Osteoblast (primary cell): ENCODE results near the gene ZNF697. TPM values are rescaled to one million over a fixed set of nuclear protein-coding genes. Genes with fewer than 3 reads are reported as not detected.

Experiments
- DNase-seq: peaks from one replicate; pipeline ENCODE4 v3.0.0; 2011; ENCODE audit warnings: low spot score, mixed read lengths; ENCODE audit not compliant: insufficient read length; ENCODE audit errors: missing footprints
- H2AFZ ChIP-seq: 2 replicates; pipeline ENCODE4 v1.6.0; 2011; ENCODE audit warnings: mild to moderate bottlenecking, low read length
- H3K27ac ChIP-seq: 2 replicates; pipeline ENCODE4 v1.5.1; 2011; ENCODE audit warnings: mild to moderate bottlenecking, low read depth, low read length, moderate library complexity
- H3K27me3 ChIP-seq: 2 replicates; pipeline ENCODE4 v1.6.0; 2012; ENCODE audit warnings: mild to moderate bottlenecking, control low read depth, inconsistent platforms, low read length, moderate library complexity; ENCODE audit not compliant: insufficient read depth
- H3K36me3 ChIP-seq: 2 replicates; pipeline ENCODE4 v1.5.1; 2011; ENCODE audit warnings: mild to moderate bottlenecking, low read length, control low read depth, moderate library complexity; ENCODE audit not compliant: insufficient read depth
- H3K4me1 ChIP-seq: 2 replicates; pipeline ENCODE4 v1.5.1; 2011; ENCODE audit warnings: mild to moderate bottlenecking, low read length, control low read depth, moderate library complexity; ENCODE audit not compliant: insufficient read depth
- H3K4me2 ChIP-seq: 2 replicates; pipeline ENCODE4 v1.6.0; 2011; ENCODE audit warnings: mild to moderate bottlenecking, low read length; ENCODE audit not compliant: insufficient read depth
- H3K4me3 ChIP-seq: fragments of 200-600 bp; sonication (generic); 3 replicates; pipeline ENCODE4 v1.5.1; 2012; ENCODE audit warnings: mild to moderate bottlenecking, low read length, inconsistent platforms; ENCODE audit not compliant: insufficient read depth
- H3K79me2 ChIP-seq: 2 replicates; pipeline ENCODE4 v1.6.0; 2012; ENCODE audit warnings: mild to moderate bottlenecking, low read length, control low read depth, inconsistent platforms; ENCODE audit not compliant: insufficient read depth
- H3K9me3 ChIP-seq: 2 replicates; pipeline ENCODE4 v1.5.1; 2011; ENCODE audit warnings: low read depth, low read length, control low read depth
- H4K20me1 ChIP-seq: 2 replicates; pipeline ENCODE4 v1.6.0; 2012; ENCODE audit warnings: mild to moderate bottlenecking, low read length, control low read depth; ENCODE audit not compliant: insufficient read depth
- total RNA-seq: library from RNA; depleted of rRNA; stranded (reverse); fragments of >200 nt; gene quantifications from 2 replicates; pipeline ENCODE4 v1.2.3, GENCODE V29; 2012
- TF ChIP-seq, protein P1 (sequence below): IDR thresholded peaks from 2 replicates; pipeline ENCODE4 v1.5.1; 2011; ENCODE audit warnings: mild to moderate bottlenecking, low read depth, low read length, moderate library complexity; ENCODE audit errors: extremely low read depth

ZNF697 gene
- total RNA-seq, 1 donor = 6.5 TPM

DNA sequence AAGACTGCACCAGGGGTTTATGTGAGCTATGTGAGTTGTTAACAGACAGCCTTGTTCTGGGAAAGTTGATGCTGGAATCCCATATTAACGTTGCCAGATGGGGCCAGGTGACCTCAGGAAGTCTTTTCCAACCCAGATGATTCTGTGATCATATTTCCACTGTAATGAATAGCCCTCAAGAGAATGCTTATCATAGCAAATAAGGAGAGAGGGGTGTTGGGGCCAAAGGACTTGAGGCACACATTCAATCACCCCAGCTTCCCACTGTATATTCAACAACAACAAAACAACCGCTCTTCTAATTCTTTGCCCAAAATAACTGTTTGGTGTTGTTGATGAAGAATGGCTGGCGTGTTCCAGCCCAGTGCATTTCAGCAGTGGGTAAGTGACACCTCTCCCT, 14.1 kb downstream of the ZNF697 start:
- Histone ChIP-seq H3K4me3 (no peak overlapping the region), H3K36me3 (peaks cover under 1% of the 10 kb centered on the region), H3K79me2 (peaks cover 96% of the 10 kb centered on the region), H3K9me3 (no peaks in the 10 kb centered on the region), H4K20me1 (peaks cover 44% of the 10 kb centered on the region), H3K27me3 (no peaks in the 10 kb centered on the region), H3K4me2 (no peak overlapping the region), H3K4me1 (peaks cover 39% of the 10 kb centered on the region), H2AFZ (no peak overlapping the region), H3K27ac (no peak overlapping the region)
- TF ChIP-seq, protein P1, sequence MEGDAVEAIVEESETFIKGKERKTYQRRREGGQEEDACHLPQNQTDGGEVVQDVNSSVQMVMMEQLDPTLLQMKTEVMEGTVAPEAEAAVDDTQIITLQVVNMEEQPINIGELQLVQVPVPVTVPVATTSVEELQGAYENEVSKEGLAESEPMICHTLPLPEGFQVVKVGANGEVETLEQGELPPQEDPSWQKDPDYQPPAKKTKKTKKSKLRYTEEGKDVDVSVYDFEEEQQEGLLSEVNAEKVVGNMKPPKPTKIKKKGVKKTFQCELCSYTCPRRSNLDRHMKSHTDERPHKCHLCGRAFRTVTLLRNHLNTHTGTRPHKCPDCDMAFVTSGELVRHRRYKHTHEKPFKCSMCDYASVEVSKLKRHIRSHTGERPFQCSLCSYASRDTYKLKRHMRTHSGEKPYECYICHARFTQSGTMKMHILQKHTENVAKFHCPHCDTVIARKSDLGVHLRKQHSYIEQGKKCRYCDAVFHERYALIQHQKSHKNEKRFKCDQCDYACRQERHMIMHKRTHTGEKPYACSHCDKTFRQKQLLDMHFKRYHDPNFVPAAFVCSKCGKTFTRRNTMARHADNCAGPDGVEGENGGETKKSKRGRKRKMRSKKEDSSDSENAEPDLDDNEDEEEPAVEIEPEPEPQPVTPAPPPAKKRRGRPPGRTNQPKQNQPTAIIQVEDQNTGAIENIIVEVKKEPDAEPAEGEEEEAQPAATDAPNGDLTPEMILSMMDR = no peak
- no peak for DNase-seq

DNA sequence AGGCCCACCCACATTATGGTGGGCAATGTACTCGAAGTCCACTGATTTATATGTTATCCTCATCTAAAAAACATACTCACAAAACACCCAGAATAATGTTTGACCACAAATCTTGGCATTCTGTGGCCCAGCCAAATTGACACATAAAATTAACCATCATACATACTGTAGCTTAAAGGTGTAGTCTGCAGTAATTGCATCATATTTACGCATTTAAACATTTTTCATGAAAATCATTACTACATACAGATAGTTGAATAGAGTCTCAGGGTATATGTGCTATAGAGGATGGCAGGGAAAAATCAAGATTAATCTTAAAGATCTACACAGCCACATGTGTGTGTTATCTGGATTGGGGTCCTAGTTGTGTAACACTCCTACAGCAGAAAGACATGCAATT, 14.5 kb downstream of the ZNF697 start:
- no peaks in the 10 kb centered on the region for H3K9me3 ChIP-seq
- peaks cover 4% of the 10 kb centered on the region for H3K36me3 ChIP-seq
- H2AFZ ChIP-seq = no peak overlapping the region
- no peak for DNase-seq
- peaks cover 39% of the 10 kb centered on the region for H3K4me1 ChIP-seq
- H3K4me2 ChIP-seq = no peak overlapping the region
- TF ChIP-seq, protein P1 = no peak
- no peaks in the 10 kb centered on the region for H3K27me3 ChIP-seq
- H3K79me2 ChIP-seq = peaks cover 96% of the 10 kb centered on the region
- H3K4me3 ChIP-seq = no peak overlapping the region
- peaks cover 47% of the 10 kb centered on the region for H4K20me1 ChIP-seq
- H3K27ac ChIP-seq = no peak overlapping the region

DNA sequence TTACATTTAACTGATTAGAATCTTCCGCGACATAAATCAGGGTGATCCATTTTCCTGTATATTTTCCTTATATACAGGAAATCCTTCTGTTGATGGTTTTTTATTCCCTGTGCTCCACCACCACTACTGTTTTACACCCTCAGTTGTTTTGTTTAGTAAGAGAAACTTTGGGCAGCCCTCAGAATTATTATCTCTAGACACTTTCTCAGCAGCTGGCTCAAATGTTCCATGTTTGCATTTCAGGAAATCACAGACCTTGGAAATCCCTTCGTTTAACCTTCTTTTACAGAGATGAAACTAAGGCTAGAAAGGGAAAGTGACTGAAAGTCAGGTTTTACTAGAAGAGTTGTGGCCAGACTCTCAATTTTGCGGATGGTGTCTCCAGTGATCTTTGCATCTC, 15.2 kb downstream of the ZNF697 start:
- TF ChIP-seq, protein P1 = no peak
- Histone ChIP-seq H2AFZ (no peak overlapping the region), H3K27ac (no peak overlapping the region), H3K9me3 (no peaks in the 10 kb centered on the region), H4K20me1 (peaks cover 54% of the 10 kb centered on the region), H3K36me3 (peaks cover 7% of the 10 kb centered on the region), H3K4me3 (no peak overlapping the region), H3K79me2 (peaks cover 96% of the 10 kb centered on the region), H3K4me2 (no peak overlapping the region), H3K27me3 (no peaks in the 10 kb centered on the region), H3K4me1 (peaks cover 39% of the 10 kb centered on the region)
- no peak for DNase-seq

DNA sequence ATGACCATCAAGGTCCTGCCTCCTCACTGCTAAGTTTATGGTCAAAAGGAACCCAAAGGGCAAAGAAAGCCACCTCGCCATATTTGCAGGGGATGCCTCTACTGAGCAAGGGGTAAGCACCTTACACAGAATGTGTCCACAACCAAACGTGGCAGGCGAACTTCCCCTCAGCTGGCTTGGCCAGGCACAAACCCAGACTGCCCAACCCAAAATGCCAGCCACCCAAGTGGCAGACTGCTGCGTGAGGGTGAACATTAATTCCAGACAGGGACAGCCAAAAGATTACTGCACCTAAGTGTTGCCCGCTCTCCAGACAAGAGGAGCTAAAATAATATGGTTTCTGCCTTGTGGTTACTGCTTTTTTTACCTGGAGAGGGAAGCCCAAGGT, 16.0 kb downstream of the ZNF697 start:
- peak overlapping the region; percentile 49 for H2AFZ ChIP-seq
- H3K4me1 ChIP-seq = peaks cover 46% of the 10 kb centered on the region
- H3K36me3 ChIP-seq = peaks cover 7% of the 10 kb centered on the region
- H3K4me2 ChIP-seq = peak overlapping the region; percentile 79
- H3K79me2 ChIP-seq = peaks cover 94% of the 10 kb centered on the region
- DNase-seq = no peak
- H3K27me3 ChIP-seq = no peaks in the 10 kb centered on the region
- TF ChIP-seq, protein P1 = no peak
- H3K4me3 ChIP-seq = peak overlapping the region; percentile 63
- peak overlapping the region; percentile 62 for H3K27ac ChIP-seq
- no peaks in the 10 kb centered on the region for H3K9me3 ChIP-seq
- peaks cover 60% of the 10 kb centered on the region for H4K20me1 ChIP-seq
